Epithelial cell of proximal tubule (primary cell): ENCODE results near the gene KCNK4. TPM values are rescaled to one million over a fixed set of nuclear protein-coding genes. Genes with fewer than 3 reads are reported as not detected.

Experiments used
- DNase-seq: peaks from one replicate; pipeline ENCODE4 v3.0.0-alpha.2; 2011; ENCODE audit warnings: low read depth
- H3K4me3 ChIP-seq: 2 replicates; pipeline ENCODE4 v1.5.1; 2011; ENCODE audit warnings: low read depth, mild to moderate bottlenecking, low read length
- total RNA-seq: library from RNA; depleted of rRNA; stranded (reverse); fragments of >200 nt; gene quantifications from 2 replicates; pipeline ENCODE4 v1.2.3, GENCODE V29; 2015
- TF ChIP-seq, protein P1 (sequence below): conservative IDR thresholded peaks from 2 replicates; pipeline ENCODE4 v1.5.1; 2012; ENCODE audit warnings: low read depth, mild to moderate bottlenecking, low read length

Gene KCNK4
- 0.51 TPM in 1 of 2 replicates, not detected in the other for total RNA-seq

DNA sequence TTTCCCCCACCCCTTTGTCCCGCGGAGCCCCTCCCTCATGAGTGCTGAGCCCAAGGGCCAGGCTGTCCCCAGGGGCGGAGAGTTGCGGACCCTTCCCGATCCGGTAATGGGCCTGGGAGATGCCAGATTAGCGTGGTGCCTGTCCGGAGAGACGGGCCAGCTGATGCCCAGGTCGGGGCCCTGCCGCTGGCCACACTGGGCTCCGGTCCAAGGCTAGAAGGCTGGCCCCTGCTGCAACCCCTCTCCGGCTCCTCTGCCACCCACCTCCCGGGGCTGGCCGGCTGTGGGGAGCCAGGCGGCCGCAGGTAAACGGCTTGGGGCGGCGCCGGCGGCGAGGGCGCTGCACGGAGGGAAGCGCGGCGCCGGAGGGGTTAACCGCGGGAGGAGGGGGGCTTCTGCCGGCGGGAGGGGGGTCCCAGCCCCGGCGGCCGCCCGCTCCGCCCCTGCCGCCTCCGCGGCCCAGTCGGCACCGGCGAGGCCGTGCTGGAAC is at the start of gene KCNK4:
TSS of gene KCNK4 (plus strand) at position 41 of the 490 bp plus-strand sequence. CDS start 1,717 bp downstream, outside the sequence.
- no peak for DNase-seq
- H3K4me3 ChIP-seq: no peak within 1 kb of the TSS
- TF ChIP-seq, protein P1, sequence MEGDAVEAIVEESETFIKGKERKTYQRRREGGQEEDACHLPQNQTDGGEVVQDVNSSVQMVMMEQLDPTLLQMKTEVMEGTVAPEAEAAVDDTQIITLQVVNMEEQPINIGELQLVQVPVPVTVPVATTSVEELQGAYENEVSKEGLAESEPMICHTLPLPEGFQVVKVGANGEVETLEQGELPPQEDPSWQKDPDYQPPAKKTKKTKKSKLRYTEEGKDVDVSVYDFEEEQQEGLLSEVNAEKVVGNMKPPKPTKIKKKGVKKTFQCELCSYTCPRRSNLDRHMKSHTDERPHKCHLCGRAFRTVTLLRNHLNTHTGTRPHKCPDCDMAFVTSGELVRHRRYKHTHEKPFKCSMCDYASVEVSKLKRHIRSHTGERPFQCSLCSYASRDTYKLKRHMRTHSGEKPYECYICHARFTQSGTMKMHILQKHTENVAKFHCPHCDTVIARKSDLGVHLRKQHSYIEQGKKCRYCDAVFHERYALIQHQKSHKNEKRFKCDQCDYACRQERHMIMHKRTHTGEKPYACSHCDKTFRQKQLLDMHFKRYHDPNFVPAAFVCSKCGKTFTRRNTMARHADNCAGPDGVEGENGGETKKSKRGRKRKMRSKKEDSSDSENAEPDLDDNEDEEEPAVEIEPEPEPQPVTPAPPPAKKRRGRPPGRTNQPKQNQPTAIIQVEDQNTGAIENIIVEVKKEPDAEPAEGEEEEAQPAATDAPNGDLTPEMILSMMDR: no peak

DNA sequence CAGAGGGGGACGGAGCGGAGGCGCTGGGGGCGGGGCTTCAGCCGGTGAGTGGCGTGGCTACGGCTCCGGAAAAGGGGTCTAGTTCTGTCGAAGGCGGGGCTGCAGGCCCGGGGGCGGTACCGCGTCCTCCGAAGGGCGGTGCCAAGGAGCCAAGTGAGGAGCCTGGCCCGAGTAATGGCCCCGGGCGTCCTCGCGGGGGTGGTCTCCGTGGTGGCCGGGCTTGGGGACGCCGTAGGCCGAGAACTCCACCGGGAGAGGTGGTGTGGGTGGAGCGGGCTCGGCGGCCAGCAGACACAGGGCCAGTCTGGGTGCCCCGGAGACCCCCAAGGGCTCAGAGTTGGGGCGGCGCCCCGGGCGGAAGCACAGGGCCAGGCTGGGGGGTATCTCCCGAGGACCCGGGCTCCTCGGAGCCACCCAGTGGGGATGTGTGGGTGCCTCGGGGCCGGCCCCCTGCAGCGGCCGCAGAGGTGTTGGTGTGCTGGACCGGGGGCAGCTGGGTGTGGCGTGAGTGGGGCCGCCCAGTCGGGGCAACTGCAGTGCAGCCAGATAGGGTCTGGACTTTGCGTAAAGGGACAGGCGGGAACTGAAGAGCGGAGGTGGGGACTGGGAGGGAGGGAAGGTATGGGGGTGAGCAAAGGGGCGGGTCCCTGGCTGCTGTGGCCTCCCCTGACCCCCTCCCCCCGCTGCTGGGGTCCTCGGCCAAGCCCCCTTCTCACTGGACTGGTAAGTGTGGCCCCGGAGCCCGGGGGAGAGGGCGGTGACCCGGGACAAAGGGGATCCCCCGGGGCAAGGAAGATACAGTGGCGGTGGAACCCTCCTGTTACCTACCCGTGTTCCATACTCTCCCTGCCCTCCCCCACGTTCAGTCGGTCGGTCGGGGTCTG is 49.4 kb upstream of the KCNK4 start:
- DNase-seq: no peak
- H3K4me3 ChIP-seq: peak overlapping the region; percentile 96
- TF ChIP-seq, protein P1: no peak

DNA sequence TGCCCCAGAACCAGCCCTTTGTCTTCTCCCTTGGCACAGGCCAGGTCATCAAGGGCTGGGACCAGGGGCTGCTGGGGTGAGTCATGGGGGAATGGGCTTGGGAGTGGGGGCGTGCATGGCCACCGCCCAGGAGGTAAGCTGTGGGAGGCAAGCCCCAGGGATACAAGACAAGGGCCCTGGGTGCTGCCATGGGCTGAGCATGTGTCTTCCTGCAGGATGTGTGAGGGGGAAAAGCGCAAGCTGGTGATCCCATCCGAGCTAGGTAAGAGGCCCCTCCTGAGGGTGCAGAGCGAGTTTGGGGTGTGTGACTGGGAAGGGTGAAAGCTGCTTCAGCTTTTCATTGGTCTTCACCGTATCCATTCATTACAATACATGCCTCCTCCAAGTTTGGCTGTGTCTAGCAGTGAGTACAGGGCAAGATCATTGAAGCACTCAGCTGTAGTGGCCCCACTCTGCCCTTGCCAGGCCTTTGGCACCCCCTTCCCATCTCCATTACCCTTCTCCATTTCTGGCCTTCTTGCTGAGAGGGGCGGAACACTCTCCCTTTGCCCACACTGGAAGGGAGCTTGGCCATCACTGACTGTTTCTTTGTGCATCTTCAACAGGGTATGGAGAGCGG is 47.8 kb upstream of the KCNK4 start:
- TF ChIP-seq, protein P1: no peak
- H3K4me3 ChIP-seq: peak overlapping the region; percentile 96
- no peak for DNase-seq

DNA sequence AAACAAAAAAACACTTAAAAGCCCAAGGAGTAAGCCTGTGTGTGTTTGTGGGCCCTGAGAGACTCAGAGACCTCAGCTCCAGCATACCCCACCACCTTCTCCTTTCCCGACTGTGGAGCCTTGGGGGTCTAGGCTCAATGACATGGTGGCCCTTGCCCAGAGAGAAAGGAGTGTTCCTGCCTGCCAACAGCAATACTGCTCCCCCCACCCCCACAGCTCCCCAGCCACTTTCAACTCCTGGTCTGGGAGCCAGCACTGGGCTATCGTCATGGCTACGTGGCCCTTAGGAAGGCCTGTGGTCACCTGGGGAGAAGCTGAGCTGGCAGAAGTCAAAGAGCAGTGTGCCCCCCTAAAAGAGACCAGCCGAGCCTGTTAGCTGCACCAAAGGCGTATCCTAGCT is 47.0 kb upstream of the KCNK4 start:
- no peak for DNase-seq
- H3K4me3 ChIP-seq: peak overlapping the region; percentile 3
- TF ChIP-seq, protein P1: no peak

DNA sequence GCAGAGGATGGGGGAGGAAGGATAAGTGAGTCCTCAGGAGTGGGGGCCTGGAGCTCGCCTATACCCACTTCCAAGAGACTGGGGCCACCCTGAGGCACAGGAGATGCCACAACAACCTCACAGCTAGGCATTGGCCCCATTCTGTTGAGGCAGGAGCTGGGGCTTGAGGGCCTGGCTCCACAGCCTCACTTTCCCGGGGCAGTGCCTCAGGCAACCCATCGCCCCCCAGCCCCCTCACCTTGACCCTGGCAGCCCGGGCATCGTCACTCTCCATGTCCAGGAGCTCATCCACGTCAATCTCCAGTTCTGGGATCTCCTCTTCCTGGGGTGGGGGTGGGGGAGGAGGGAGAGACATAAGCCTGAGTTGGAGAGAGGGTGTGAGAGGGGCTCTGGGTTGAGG is 46.1 kb upstream of the KCNK4 start:
- no peak for DNase-seq
- TF ChIP-seq, protein P1: no peak
- peak overlapping the region; percentile 95 for H3K4me3 ChIP-seq

DNA sequence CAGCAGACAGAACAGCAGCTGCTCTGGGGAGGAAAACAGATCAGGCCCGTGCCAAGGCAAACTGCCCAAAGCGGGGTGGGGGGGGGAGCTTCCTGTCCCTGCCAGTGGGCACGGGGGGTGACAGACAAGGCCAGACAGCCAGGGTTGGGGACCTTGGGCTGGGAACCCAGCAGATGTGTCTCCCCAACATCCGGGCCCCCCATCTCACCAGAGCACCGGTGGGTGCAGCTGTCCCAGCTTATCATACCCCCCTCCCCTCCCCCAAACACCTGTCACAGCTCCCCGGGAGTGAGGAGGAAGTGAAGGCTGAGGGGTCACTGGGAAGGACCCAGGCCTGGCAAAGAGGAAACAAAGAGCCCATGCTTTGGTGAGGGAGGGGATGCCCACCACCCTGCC is 45.7 kb upstream of the KCNK4 start:
- TF ChIP-seq, protein P1: no peak
- peak overlapping the region; percentile 95 for H3K4me3 ChIP-seq
- DNase-seq: no peak
